Choroid plexus epithelial cell (primary cell): ENCODE data around the gene CLMP.

ENCODE experiments used
- DNase-seq: peaks from one replicate; pipeline ENCODE4 v3.0.0-alpha.2; 2010; ENCODE audit warnings: low read depth
- H3K4me3 ChIP-seq: 2 replicates; pipeline ENCODE4 v1.5.1; 2011; ENCODE audit warnings: low read depth, mild to moderate bottlenecking, control low read depth, low read length, moderate library complexity
- CTCF ChIP-seq: conservative IDR thresholded peaks from 2 replicates; pipeline ENCODE4 v1.5.1; 2011; ENCODE audit warnings: low read depth, mild to moderate bottlenecking, control low read depth, inconsistent platforms, low read length, moderate library complexity

Gene CLMP

DNA sequence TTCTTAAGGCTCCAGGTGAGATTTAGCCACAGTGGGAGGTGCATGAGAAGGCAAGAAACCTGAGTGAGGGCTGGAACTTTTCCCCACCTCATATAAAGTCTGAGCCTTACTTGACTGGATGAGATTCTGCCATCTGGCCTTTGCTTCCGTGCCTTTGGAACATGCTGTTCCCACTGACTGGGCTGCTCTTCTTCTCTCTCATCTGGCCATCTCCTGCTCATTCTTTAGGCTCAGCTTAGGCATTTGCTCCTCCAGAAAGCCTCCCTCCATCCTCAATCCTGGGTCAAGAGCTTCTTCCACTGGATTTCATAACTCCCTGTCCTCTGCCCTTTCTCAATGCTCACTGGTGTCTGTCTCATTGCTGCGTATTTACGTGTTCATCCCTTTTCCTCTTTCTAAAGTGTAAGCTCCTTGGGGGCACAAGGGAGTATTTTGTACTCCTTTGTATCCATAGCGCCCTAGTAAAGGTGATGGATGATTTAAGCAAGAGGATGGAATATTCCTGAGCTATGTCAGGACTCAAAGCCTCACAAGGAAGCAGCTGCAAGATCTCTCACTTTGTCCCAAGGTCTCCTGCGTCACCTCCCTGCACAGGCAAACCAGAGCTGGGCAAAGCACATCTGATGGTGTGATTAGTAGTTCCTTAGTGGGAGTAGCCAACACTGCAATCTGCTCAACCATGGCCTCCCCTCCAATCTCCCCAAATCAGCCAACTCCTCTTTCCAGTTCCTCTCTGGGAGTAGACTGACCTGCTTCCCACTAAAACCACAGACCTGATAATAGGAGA lies 148.4 kb downstream of the CLMP start:
- no peak for DNase-seq
- no peak for TF ChIP-seq CTCF
- H3K4me3 ChIP-seq, result no peak overlapping the region

GRCh38 chr11:123045101-123045500 lies 149.9 kb downstream of the CLMP start:
- DNase-seq, result no peak
- TF ChIP-seq CTCF, result no peak
- no peak overlapping the region for H3K4me3 ChIP-seq

DNA sequence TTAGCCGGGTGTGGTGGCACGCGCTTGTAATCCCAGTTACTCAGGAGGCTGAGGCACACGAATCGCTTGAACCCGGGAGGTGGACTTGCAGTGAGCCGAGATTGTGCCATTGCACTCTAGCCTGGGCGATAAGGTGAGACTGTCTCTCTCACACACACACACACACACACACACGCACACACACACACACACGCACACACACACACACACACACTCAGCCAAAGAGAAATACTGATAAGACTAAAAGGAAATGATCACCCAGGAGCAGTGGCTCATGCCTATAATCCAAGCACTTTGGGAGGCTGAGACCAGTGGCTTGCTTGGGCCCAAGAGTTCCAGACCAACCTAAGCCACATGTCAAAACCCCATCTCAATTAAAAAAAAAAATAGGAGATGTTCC lies 153.9 kb downstream of the CLMP start:
- TF ChIP-seq CTCF, result no peak
- H3K4me3 ChIP-seq, result no peak overlapping the region
- DNase-seq, result no peak

- H3K4me3 ChIP-seq, result no peak overlapping the region
- no peak for DNase-seq
- no peak for TF ChIP-seq CTCF
Observed at GRCh38 chr11:123040111-123040432, 155.0 kb downstream of the CLMP start.

DNA sequence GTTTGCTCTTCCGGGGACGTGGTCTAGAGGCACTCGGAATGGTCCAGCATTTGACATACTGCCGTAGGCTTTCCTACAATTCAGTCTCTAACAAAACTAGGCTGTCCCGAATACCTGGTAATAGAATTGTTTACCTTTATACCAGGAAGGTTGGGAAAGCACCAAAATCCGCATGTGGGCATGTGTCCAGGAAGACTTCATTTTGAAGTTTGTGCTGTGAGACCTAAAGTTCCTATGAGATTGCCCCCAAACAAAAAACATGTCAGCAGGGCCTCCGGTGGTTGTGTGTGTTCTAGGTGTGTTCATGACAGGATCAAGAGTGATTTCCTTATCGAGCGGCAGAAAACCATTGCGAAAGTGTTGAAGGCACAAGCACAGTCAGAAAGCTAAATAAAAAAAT lies 159.2 kb downstream of the CLMP start:
- no peak overlapping the region for H3K4me3 ChIP-seq
- no peak for TF ChIP-seq CTCF
- DNase-seq, result no peak

DNA sequence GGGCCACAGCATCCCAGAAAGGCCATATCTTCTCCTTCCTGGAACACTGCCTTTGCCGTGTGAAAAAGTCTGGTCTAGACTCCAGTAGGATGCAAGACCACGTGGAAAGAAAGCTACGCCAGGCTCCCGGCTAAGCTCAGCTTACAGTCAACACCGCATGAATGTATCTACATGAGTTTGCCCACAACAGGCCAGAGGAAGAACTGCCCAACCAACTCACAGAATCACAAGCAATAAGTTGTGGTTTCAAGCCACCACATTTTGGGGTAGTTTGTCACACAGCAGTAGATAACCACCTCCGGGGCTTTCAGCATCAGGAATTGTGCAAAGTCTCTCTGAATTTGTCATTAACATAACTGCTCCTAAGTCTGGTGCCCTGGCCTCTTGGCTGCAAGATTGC lies 160.5 kb downstream of the CLMP start:
- no peak overlapping the region for H3K4me3 ChIP-seq
- DNase-seq, result no peak
- TF ChIP-seq CTCF, result no peak

GRCh38 chr11:123033895-123034294 lies 161.2 kb downstream of the CLMP start:
- DNase-seq, result no peak
- H3K4me3 ChIP-seq, result no peak overlapping the region
- TF ChIP-seq CTCF, result peak; percentile 35
